Thyroid gland (tissue), 4 donors: ENCODE measurements around the gene ADCY9. TPM values are rescaled to one million over a fixed set of nuclear protein-coding genes. Genes with fewer than 3 reads are reported as not detected.

Experiments
- DNase-seq, 2 donors: peaks; one replicate each; pipeline ENCODE4 v3.0.0-alpha.2; 2019
- H3K27ac ChIP-seq, 3 donors: fragments of 200-600 bp; sonication (generic); 1 replicate in 2 of 3; 2 replicates in 1 of 3; pipeline ENCODE4 v1.5.1; 2016 to 2019; ENCODE audit warnings: mild to moderate bottlenecking in 1 of 3, moderate library complexity in 1 of 3
- H3K27me3 ChIP-seq: fragments of 200-600 bp; sonication (generic); one replicate; pipeline ENCODE4 v1.5.1; 2019
- H3K36me3 ChIP-seq, 2 donors: fragments of 200-600 bp; sonication (generic); one replicate each; pipeline ENCODE4 v1.5.1; 2016 to 2019
- H3K4me1 ChIP-seq, 2 donors: fragments of 200-600 bp; sonication (generic); one replicate each; pipeline ENCODE4 v1.5.1; 2017 to 2019
- H3K4me3 ChIP-seq, 3 donors: fragments of 200-600 bp; sonication (generic); replicated peaks in 1 of 3; 1 replicate in 2 of 3; 2 replicates in 1 of 3; pipeline ENCODE4 v1.5.1; 2016; ENCODE audit warnings: mild to moderate bottlenecking in 1 of 3
- H3K9me3 ChIP-seq: fragments of 200-600 bp; sonication (generic); one replicate; pipeline ENCODE4 v1.5.1; 2017
- CTCF ChIP-seq, 6 experiments: fragments of 200-600 bp in 3 of 6; fragments of 450-650 bp in 3 of 6; sonication (generic) in 3 of 6; IDR thresholded peaks; one replicate each; pipeline ENCODE4 v1.5.1; 2016 to 2019; ENCODE audit warnings: antibody characterized with exemption in 6 of 6, mild to moderate bottlenecking in 2 of 6, inconsistent platforms in 1 of 6, moderate library complexity in 1 of 6
- POLR2A ChIP-seq, 2 donors: fragments of 450-650 bp; IDR thresholded peaks; one replicate each; pipeline ENCODE4 v1.6.1; 2017; ENCODE audit warnings: antibody characterized with exemption in 2 of 2, mild to moderate bottlenecking in 2 of 2, moderate library complexity in 1 of 2
- whole genome bisulfite sequencing, 2 donors: methylation state at CpG; one replicate each; pipeline ENCODE4 v1.1.5; 2017; 5-methylcytosine and 5-hydroxymethylcytosine counted together
- intact Hi-C: fragments of 100-400 bp; cut with DNase I; formaldehyde crosslinking; loops from one replicate; pipeline ENCODE4 v1.15.1; 2023
- total RNA-seq, 4 donors: library from RNA; depleted of rRNA; stranded (reverse); fragments of >200 nt; gene quantifications; one replicate each; pipeline ENCODE4 v1.2.3, GENCODE V29; 2016

Gene ADCY9
- total RNA-seq, 4 donors from 2014 or later: 61.4 to 123 (median 94.1) TPM

- Histone ChIP-seq H3K4me1 (peaks cover 28 to 40% of the 10 kb centered on the region in 2 donors), H3K9me3 (no peaks in the 10 kb centered on the region), H3K4me3 (no peak overlapping the region), H3K27ac (peak overlapping the region; percentile 11 to 93 (median 46)), H3K36me3 (no peaks in the 10 kb centered on the region), H3K27me3 (no peaks in the 10 kb centered on the region)
- TF ChIP-seq POLR2A (IDR thresholded peaks at IDR 0.05) (no peak), CTCF (IDR thresholded peaks at IDR 0.05) (no peak)
- intact Hi-C loops: no loop called here
- WGBS, 2 donors: 78 to 82% methylated on average over 12 of the region's 12 CpGs
- peak; percentile 82 to 89 for DNase-seq
These were observed 97.9 kb downstream of the ADCY9 start for GRCh38 chr16:4018391-4018790.

- WGBS, 2 donors: 92 to 94% methylated on average over 14 of the region's 14 CpGs
- intact Hi-C loops: no loop called here
These were observed 98.4 kb downstream of the ADCY9 start for GRCh38 chr16:4017807-4018206.

GRCh38 chr16:4016658-4017057, 99.6 kb downstream of the ADCY9 start:
- H3K4me3 ChIP-seq: no peak overlapping the region
- 67 to 69% methylated on average over 4 of the region's 4 CpGs for WGBS, 2 donors
- no peak overlapping the region for H3K27ac ChIP-seq
- DNase-seq: no peak
- no peaks in the 10 kb centered on the region for H3K36me3 ChIP-seq
- intact Hi-C loops: no loop called here
- H3K4me1 ChIP-seq: peaks cover 31 to 44% of the 10 kb centered on the region in 2 donors
- no peaks in the 10 kb centered on the region for H3K27me3 ChIP-seq
- no peak for TF ChIP-seq CTCF (IDR thresholded peaks at IDR 0.05)
- H3K9me3 ChIP-seq: no peaks in the 10 kb centered on the region

More at GRCh38 chr16:4017807-4018206, 98.4 kb downstream of the ADCY9 start:
- Histone ChIP-seq H3K9me3 (no peaks in the 10 kb centered on the region), H3K27ac (peak overlapping the region in 2 of 3 donors; percentile 46 to 93), H3K27me3 (no peaks in the 10 kb centered on the region), H3K4me1 (peaks cover 29 to 44% of the 10 kb centered on the region in 2 donors), H3K4me3 (no peak overlapping the region), H3K36me3 (no peaks in the 10 kb centered on the region)
- DNase-seq: no peak
- TF ChIP-seq POLR2A (IDR thresholded peaks at IDR 0.05) (no peak), CTCF (IDR thresholded peaks at IDR 0.05) (no peak)

- intact Hi-C loops: no loop called here
- Histone ChIP-seq H3K36me3 (no peaks in the 10 kb centered on the region), H3K4me3 (no peak overlapping the region), H3K9me3 (no peaks in the 10 kb centered on the region), H3K27ac (peak overlapping the region in 2 of 3 donors; percentile 39 to 40), H3K4me1 (peaks cover 27 to 38% of the 10 kb centered on the region in 2 donors), H3K27me3 (no peaks in the 10 kb centered on the region)
- TF ChIP-seq POLR2A (IDR thresholded peaks at IDR 0.05): no peak
- no peak for TF ChIP-seq CTCF (IDR thresholded peaks at IDR 0.05)
- 89% methylated on average over 3 of the region's 3 CpGs for WGBS, 2 donors
- DNase-seq: no peak
These were observed 100.3 kb downstream of the ADCY9 start for GRCh38 chr16:4016005-4016352.

GRCh38 chr16:4015275-4016004, 100.8 kb downstream of the ADCY9 start:
- intact Hi-C loops: no loop called here
- no peak for TF ChIP-seq CTCF (IDR thresholded peaks at IDR 0.05)
- no peak for TF ChIP-seq POLR2A (IDR thresholded peaks at IDR 0.05)
- Histone ChIP-seq H3K27ac (peak overlapping the region in 2 of 3 donors; percentile 17 to 92), H3K4me3 (no peak overlapping the region), H3K27me3 (no peaks in the 10 kb centered on the region), H3K9me3 (no peaks in the 10 kb centered on the region), H3K4me1 (peaks cover 22 to 38% of the 10 kb centered on the region in 2 donors), H3K36me3 (no peaks in the 10 kb centered on the region)
- DNase-seq: no peak
- 92 to 95% methylated on average over 19 of the region's 20 CpGs for WGBS, 2 donors
